KMS-11 (cell line): ENCODE data around the gene AAK1.

ENCODE experiments used
- H2AFZ ChIP-seq: fragments of 200-600 bp; sonication (generic); 2 replicates; pipeline ENCODE4 v1.6.1; 2016; ENCODE audit warnings: antibody characterized with exemption, mixed run types, low read depth
- H3K27ac ChIP-seq: fragments of 200-600 bp; sonication (generic); 2 replicates; pipeline ENCODE4 v1.6.1; 2016; ENCODE audit warnings: mild to moderate bottlenecking, mixed run types
- H3K27me3 ChIP-seq: fragments of 200-600 bp; sonication (generic); 2 replicates; pipeline ENCODE4 v1.6.1; 2017; ENCODE audit warnings: mild to moderate bottlenecking, low read depth, mixed run types, moderate library complexity; ENCODE audit not compliant: insufficient read depth
- H3K36me3 ChIP-seq: fragments of 200-600 bp; sonication (generic); 2 replicates; pipeline ENCODE4 v1.6.1; 2017; ENCODE audit warnings: mild to moderate bottlenecking, mixed run types; ENCODE audit not compliant: insufficient read depth
- H3K4me1 ChIP-seq: fragments of 200-600 bp; sonication (generic); 2 replicates; pipeline ENCODE4 v1.6.1; 2016; ENCODE audit warnings: mild to moderate bottlenecking, low read depth, mixed run types; ENCODE audit not compliant: poor library complexity, severe bottlenecking
- H3K4me2 ChIP-seq: fragments of 200-600 bp; sonication (generic); 2 replicates; pipeline ENCODE4 v1.7.0; 2016; ENCODE audit warnings: mild to moderate bottlenecking, mixed run types
- H3K4me3 ChIP-seq: fragments of 200-600 bp; sonication (generic); IDR thresholded peaks from 2 replicates; pipeline ENCODE4 v1.6.1; 2017; ENCODE audit warnings: low read depth, low read length, mixed read lengths; ENCODE audit not compliant: insufficient read depth
- H3K79me2 ChIP-seq: fragments of 200-600 bp; sonication (generic); 2 replicates; pipeline ENCODE4 v1.6.1; 2016; ENCODE audit warnings: low read depth, mixed run types; ENCODE audit not compliant: insufficient read depth
- H3K9ac ChIP-seq: fragments of 200-600 bp; sonication (generic); 2 replicates; pipeline ENCODE4 v1.6.1; 2016; ENCODE audit warnings: mild to moderate bottlenecking, mixed run types
- H4K20me1 ChIP-seq: fragments of 200-600 bp; sonication (generic); 2 replicates; pipeline ENCODE4 v1.6.1; 2016; ENCODE audit warnings: mild to moderate bottlenecking, mixed run types; ENCODE audit not compliant: insufficient read depth
- CTCF ChIP-seq: fragments of 200-600 bp; sonication (generic); conservative IDR thresholded peaks from 2 replicates; pipeline ENCODE4 v1.6.1; 2017; ENCODE audit warnings: low read depth, mild to moderate bottlenecking, antibody characterized with exemption, low read length, moderate library complexity, mixed read lengths

AAK1 gene

GRCh38 chr2:69597105-69597504, 46.4 kb downstream of the AAK1 start:
- H4K20me1 ChIP-seq: no peaks in the 10 kb centered on the region; the same call in 1 of the 2 replicates
- 0 out of 2 replicates have a peak, but pooled peaks cover 8% of the 10 kb centered on the region for H3K79me2 ChIP-seq
- no peak overlapping the region for H3K4me2 ChIP-seq
- TF ChIP-seq CTCF: no peak
- H3K4me3 ChIP-seq: no peak overlapping the region
- no peak overlapping the region for H2AFZ ChIP-seq
- peaks cover 32% of the 10 kb centered on the region for H3K4me1 ChIP-seq
- no peak overlapping the region for H3K9ac ChIP-seq
- no peaks in the 10 kb centered on the region for H3K27me3 ChIP-seq
- H3K27ac ChIP-seq: no peak overlapping the region
- no peaks in the 10 kb centered on the region for H3K36me3 ChIP-seq

- no peak overlapping the region for H3K4me3 ChIP-seq
- H3K4me2 ChIP-seq: no peak overlapping the region
- no peak overlapping the region for H2AFZ ChIP-seq
- no peaks in the 10 kb centered on the region for H3K27me3 ChIP-seq
- H4K20me1 ChIP-seq: no peaks in the 10 kb centered on the region; the same call in 1 of the 2 replicates
- peaks cover 8% of the 10 kb centered on the region; the same call in 1 of the 2 replicates for H3K79me2 ChIP-seq
- no peak overlapping the region for H3K9ac ChIP-seq
- H3K36me3 ChIP-seq: no peaks in the 10 kb centered on the region
- TF ChIP-seq CTCF: no peak
- no peak overlapping the region for H3K27ac ChIP-seq
- H3K4me1 ChIP-seq: peaks cover 44% of the 10 kb centered on the region
These were observed 49.2 kb downstream of the AAK1 start for GRCh38 chr2:69594341-69594740.

- Histone ChIP-seq H4K20me1 (no peaks in the 10 kb centered on the region; the same call in 1 of the 2 replicates), H3K4me3 (no peak overlapping the region), H3K27ac (no peak overlapping the region), H2AFZ (no peak overlapping the region), H3K27me3 (no peaks in the 10 kb centered on the region), H3K4me1 (peaks cover 56% of the 10 kb centered on the region), H3K79me2 (peaks cover 14% of the 10 kb centered on the region; the same call in 1 of the 2 replicates), H3K4me2 (no peak overlapping the region), H3K36me3 (no peaks in the 10 kb centered on the region), H3K9ac (no peak overlapping the region)
- no peak for TF ChIP-seq CTCF
These were observed 51.0 kb downstream of the AAK1 start for GRCh38 chr2:69592511-69592910.

GRCh38 chr2:69589973-69590652, 53.4 kb downstream of the AAK1 start:
- Histone ChIP-seq H3K27me3 (no peaks in the 10 kb centered on the region), H3K9ac (no peak overlapping the region), H4K20me1 (no peaks in the 10 kb centered on the region; the same call in 1 of the 2 replicates), H3K79me2 (peaks cover 26% of the 10 kb centered on the region; the same call in 1 of the 2 replicates), H3K4me2 (no peak overlapping the region), H3K4me3 (no peak overlapping the region), H2AFZ (no peak overlapping the region), H3K27ac (no peak overlapping the region), H3K36me3 (no peaks in the 10 kb centered on the region), H3K4me1 (peaks cover 74% of the 10 kb centered on the region)
- no peak for TF ChIP-seq CTCF
